DMS153 treated with DMSO at 0.1 percent for 48 hours (cell line): Measurements from ENCODE around the gene EID3.
"Not testable (repeated sequence)": the region's sequence is repeated elsewhere in the genome, so short reads cannot be mapped to it uniquely, and the experiment has no call there.

Experiments
- DNase-seq: peaks from one replicate; lab custom pipeline; 2025; ENCODE audit not compliant: unreplicated experiment; lab: John Stamatoyannopoulos, UW

The EID3 gene

GRCh38 chr12:104288635-104289274 lies 14.8 kb upstream of the EID3 start:
- DNase-seq: peak; percentile 75

- DNase-seq: no peak
Measured at GRCh38 chr12:104290320-104290719, 13.2 kb upstream of the EID3 start.

DNA sequence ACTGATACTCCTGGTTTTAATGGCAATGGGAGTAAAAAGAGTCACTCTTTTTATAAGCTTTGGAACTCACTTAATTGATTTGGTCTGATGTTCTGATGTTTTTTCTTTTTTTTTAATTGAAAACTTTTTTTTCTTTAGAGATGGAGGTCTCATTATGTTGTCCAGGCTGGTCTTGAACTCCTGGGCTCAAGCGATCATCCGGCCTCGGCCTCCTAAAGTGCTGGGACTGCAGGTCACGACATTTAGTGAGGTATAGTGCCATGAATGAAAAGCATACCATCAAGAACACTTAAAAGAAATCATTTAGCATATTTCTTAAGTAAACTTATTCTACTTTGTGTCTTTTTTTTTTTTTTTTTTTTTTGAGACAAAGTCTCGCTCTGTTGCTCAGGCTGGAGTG lies 12.7 kb upstream of the EID3 start:
- no peak for DNase-seq

DNA sequence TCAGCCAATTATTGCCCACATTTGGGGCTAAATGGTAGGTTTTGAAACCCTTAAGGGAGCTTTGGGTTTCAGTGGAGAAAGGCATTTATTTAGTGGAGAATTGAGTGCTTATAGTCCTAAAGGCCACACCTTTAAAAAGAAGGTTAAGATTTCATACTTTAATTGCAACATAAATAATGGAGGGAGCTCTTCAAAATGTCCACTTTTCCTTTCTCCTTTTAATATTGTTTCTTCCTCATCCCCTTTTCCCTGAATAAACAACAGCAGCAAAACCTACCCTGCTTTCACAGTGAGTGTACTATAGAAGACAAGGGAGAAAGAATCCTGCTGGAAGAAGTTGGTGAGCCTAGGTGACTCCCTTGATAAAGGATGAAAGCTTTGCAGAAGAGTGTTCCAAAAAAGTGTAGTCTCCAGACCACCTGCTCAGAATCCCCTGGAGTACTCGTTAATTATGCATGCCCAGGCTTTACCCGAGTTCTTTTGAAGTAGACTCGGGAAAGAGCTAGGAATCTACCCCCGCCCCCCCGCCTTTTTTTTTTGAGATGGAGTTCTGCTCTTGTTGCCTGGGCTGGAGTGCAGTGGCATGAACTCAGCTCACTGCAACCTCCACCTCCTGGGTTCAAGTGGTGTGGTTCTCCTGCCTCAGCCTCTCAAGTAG lies 11.5 kb upstream of the EID3 start:
- DNase-seq: no peak

DNA sequence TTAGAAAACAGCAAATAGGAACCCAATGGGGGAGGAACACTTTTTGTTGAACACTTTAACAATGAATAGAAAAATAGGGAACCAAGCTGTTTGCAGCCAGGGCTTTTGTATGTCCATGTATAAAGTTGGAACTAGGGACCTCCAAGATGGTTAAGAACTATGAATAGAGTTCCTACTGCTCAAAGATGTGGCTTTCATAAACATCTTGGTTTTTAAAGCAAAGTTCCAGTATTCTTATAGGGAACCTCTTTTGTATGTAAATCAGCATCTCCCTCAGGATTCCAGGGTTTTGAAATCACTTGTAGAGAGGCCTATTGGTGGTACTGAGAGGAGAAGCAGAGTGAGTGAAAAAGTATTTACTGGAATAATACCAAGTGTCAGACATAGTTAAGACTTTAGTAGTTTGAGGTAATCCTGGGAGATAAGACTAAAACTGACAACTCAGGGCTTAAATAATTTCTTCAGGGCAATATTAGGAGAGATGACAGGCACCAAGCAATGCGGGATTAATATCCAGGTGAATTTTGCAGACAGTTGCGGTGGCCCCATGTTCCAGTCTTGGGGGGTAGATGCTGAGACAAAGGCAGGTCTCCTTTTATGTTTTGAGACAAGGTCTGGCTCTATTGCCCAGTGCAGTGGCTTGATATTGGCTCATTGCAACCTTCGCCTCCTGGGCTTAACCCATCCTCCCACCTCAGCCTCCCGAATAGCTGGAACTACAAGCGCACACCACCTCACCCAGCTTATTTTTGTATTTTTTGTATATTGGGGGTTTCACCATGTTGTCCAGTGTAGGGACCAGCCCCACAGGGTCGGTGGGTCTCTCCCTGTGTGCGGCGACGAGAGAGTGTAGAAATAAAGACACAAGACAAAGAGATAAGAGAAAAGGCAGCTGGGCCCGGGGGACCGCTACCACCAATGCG lies 10.4 kb upstream of the EID3 start:
- DNase-seq: no peak

DNA sequence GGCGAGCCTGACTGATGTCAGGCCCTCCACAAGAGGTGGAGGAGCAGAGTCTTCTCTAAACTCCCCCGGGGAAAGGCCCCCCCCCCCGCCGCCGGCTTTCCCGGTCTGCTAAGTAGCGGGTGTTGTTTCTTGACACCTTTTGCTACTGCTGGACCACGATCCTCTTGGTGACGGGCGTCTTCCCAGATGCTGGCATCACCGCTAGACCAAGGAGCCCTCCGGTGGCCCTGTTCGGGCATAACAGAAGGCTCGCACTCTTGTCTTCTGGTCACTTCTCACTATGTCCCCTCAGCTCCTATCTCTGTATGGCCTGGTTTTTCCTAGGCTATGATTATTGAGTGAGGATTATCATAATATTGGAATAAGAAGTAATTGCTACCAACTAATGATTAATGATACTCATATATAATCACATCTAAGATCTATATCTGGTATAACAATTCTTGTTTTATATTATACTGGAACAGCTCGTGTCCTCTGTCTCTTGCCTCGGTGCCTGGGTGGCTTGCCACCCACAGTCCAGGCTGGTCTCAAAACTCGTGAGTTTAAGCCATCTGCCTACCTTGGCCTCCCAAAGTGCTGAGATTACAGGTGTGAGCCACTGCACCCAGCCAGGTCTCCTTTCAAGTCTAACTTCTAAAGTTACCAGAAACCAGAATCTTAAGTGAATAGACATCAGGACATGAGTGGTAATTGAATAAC lies 9.2 kb upstream of the EID3 start:
- not testable (repeated sequence) for DNase-seq

DNA sequence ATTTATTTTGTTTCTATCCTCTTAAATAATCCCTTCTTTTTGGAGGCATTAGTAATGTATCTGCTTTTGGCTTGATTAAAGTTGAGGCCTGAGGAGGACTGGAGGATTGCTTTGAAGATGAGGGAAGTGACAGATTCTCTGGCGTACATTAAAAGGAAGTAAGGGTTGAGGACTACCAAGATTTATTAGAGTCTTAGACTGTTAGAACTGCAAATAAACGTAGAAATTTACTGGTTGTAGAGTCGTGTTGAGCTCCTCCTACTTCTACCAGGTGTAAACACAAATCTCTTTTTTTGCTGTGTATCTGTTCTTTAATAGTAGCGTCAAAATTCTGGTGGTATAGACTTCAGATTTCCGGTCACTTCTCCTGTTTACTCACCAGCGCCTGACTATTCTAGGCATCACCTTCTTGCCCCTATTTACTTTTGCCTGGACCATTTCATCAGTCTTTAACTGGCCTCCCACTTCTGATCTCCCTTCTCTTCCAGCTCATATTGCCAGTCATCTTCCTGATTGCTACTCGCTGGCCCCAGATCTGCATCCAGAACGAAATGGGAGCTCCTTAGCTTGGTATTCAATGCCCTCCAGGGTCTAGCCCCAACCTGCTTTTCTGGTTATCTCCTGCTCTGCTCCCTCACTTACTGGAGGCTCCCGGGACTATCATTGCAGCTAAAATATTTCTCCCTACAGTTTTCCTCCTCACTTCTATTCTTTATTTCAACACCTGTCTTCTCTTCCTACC lies 8.4 kb upstream of the EID3 start:
- no peak for DNase-seq

DNA sequence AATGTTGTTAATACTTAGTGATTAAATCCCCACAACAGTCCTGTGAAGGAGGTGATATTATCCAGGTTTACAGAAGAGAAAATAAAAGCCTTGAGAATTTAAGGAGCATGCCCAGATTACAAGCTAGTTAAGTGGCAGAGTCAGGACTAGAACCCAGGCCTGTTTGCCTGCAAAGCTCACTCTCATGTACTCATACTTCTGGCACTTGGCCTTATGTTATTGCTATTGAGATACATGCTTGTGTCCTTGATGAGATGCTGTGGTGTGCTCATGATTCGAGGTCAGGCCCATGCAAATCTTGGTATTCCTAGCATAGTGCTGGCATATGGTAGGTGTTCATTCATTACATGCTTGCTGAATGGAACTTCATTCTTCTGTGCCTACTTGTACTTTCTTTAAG lies 7.6 kb upstream of the EID3 start:
- DNase-seq: no peak

DNA sequence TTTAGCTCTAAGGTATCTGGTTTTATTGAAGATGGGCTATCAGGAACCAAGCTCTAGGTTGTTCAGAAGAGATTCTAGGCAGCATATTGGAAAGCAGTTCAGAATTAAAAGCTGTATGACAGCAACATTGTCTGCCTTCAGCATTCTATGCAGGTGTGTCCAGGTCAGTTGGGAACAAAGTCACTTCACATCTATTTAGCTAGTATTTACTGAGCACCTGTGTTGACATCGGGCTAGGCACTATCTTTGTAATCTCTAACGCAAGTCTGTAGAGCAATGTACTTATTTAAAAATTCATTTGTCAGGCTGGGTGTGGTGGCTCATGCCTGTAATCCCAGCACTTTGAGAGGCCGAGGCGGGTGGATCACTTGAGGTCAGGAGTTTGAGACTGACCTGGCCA lies 6.8 kb upstream of the EID3 start:
- no peak for DNase-seq

- DNase-seq: no peak
Measured at GRCh38 chr12:104297477-104298113, 5.9 kb upstream of the EID3 start.

DNA sequence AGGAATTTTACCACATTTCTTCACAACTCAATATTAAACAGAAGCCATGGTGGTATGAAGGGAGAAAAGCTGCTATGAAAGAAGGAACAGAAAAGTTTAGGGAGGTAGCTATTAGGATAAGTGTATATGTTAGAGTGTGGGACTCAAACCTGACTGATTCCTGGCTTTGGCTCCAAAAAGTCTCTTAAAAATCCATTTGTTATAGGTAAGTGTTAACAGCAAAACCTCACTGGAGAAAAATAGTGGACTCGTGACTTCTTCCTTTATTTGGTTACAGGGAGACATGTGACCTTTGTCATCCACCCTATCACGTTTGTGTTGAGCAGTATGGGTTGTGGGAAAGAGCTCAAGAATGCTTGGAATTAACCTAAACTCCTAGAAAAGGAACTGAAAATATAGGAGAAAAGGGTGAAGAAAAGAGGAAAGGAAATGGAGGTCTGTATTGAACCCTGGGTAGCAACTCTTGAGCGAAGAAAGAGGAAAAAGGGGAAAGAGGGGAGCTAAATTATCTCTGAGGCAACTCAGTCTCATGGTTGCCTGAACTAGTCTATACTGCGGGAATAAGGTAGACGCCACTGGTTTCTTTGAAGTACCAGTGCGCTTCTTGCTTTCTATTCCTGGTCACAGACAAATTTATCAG lies 3.6 kb upstream of the EID3 start:
- no peak for DNase-seq

- no peak for DNase-seq
Measured at GRCh38 chr12:104304261-104305009, 896 bp downstream of the EID3 start.

- no peak for DNase-seq
Measured at GRCh38 chr12:104305349-104305748, 1.8 kb downstream of the EID3 start.

- DNase-seq: no peak
Measured at GRCh38 chr12:104306376-104306775, 2.8 kb downstream of the EID3 start.

DNA sequence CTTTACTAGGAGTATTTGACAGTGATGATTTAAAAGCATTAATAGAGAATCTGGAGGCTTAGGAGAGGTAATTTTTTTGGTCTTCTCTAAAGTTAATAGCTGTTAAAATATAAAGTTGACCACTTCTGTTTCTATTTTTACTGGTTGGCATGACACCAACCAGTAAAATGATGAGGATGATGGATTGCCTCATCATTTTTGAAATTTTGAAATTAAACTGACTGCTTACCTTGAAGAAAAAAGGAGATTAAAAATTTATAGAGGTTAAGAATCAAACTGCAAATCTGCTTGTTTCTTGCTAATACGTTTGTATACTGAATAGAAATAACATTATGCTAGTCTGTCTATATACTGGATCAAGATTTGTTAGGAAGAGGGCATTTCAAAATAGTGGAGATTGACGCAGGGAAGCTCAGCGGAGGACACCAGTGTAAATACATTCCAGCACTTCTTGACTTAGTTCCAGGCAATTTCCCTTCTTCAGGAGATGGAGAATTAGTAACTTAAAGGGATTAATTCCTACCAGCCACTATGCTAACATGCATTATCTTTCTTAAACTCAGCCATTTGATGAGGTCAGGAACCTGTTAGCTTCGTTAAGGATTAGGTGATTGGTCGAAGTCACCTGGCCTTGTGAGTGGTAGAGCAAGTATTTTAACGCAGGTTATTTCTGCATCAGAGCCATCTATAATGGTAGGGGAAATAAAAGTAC lies 3.6 kb downstream of the EID3 start:
- no peak for DNase-seq

DNA sequence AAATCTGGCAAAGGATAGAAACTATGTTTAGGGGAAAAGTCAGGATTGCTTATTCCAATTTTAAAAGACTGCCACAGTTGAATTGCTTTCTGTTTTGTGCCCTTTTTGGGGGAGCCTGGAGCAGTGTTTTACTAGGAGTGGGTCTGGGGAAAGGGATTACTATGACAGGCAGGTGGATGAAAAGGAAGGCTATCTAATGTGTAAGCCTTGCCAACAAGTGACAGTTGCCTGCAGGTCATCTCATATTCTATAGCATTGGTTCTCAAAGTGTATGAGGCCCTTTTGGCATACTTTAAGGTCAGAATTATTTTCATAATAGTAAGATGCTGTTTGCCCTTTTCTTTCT lies 4.1 kb downstream of the EID3 start:
- no peak for DNase-seq

DNA sequence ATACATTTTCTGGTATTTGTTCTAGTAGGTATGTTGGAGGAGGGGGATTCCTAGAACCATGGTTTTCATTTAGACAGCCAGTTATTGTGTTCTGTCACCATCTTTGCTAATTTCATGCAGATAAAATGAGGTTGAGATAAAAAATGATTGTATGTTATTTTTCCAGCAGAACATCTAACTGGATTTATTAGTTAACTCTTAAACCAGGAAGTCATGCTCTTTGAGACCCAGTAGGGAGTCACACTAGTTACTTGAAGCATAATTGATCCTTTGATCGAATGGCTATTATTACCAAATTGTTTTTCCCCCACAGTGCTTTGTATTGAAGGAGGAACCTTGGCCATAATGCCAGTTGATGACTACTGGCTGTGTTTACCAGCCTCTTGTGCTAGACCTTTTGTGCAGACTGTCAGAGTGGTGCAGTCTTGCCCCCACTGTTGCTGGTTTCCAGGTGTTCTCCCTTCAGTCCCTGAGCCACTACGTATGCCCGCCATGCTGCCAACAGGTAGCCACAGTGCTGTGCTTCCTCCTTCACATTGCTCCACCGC lies 6.0 kb downstream of the EID3 start:
- no peak for DNase-seq
